A673 (cell line): ENCODE measurements around the gene ZNF565.
A peak's percentile ranks its signal among the peaks of the same experiment; 100 is the strongest.

Source experiments
- CTCF ChIP-seq: fragments of 300-800, 200-600 bp; sonication (generic); conservative IDR thresholded peaks from 2 replicates; pipeline ENCODE4 v1.5.1; 2017; ENCODE audit warnings: low read depth, mild to moderate bottlenecking, antibody characterized with exemption, low read length, moderate library complexity, mixed read lengths
- EZH2 ChIP-seq: fragments of 200-600 bp; sonication (generic); IDR thresholded peaks from 2 replicates; pipeline ENCODE4 v1.6.1; 2017; ENCODE audit warnings: borderline replicate concordance, low read depth, mild to moderate bottlenecking, mixed read lengths, antibody characterized with exemption, low read length; ENCODE audit not compliant: poor library complexity, severe bottlenecking

DNA sequence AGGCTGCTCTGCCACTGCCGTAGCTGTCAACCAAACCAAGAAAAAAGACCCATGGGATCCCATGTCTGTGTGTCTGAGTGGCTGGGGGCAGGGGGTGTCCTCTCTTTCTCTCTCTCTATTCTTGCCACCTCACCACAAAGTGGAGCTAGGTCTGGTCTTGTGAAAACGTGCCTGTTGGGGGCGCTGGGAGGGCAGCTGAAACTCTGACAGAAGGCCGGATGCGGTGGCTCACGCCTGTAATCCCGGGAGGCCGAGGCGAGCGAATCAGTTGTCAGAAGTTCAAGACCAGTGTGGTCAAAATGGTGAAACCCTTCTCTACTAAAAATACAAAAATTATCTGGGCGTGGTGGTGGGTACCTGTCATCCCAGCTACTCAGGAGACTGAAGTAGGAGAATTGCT, 29.6 kb upstream of the ZNF565 start:
- TF ChIP-seq EZH2 (no peak), CTCF (0 out of 2 replicates have a peak, but pooled peaks have one; percentile 15)
